Right lobe of liver (tissue), 4 donors: ENCODE results near the gene CC2D1B.

ENCODE experiments used
- CTCF ChIP-seq, 4 donors: fragments of 200-600 bp in 3 of 4; fragments of 450-650 bp in 1 of 4; IDR thresholded peaks; one replicate each; pipeline versions ENCODE4 v1.5.1 to v1.8.0; 2016 to 2022; ENCODE audit warnings: antibody characterized with exemption in 4 of 4, mild to moderate bottlenecking in 2 of 4
- POLR2A ChIP-seq: fragments of 450-650 bp; IDR thresholded peaks from one replicate; pipeline ENCODE4 v1.6.1; 2017; ENCODE audit warnings: antibody characterized with exemption, mild to moderate bottlenecking
- donor health status: DM: no; HTN: no; CAD: no.
- donor health status: DM: no; HTN: no; CAD: no.
- donor health status: DM: no; HTN: yes; CAD: no.

DNA sequence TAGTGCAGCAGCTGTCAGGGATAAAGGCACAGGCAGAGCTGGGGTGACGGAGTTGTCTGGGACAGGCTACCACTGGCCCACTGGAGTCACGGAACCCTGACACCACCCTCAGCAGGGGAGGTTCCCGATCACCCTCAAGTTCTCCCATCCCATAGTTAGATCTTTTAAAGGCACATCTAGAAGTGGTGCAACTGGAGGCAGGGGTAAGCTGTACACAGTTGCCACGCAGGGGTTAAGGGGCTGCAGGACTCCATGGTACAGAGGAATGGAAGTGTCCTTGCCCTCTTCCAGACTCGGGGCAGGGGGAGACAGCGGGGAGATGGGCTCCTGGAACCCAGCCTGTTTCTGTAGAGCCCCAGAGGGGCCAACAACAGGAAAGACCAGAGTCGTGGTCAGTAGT lies 13.3 kb downstream of the CC2D1B start:
- TF ChIP-seq CTCF (IDR thresholded peaks at IDR 0.05) (no peak), POLR2A (no peak)
